Esophagus muscularis mucosa (tissue), 3 donors: ENCODE results near the gene SEC14L1.

Experiments used
- CTCF ChIP-seq, 3 experiments: fragments of 200-600 bp in 2 of 3; fragments of 450-650 bp in 1 of 3; sonication (generic) in 2 of 3; IDR thresholded peaks; one replicate each; pipeline ENCODE4 v1.5.1; 2017 to 2019; ENCODE audit warnings: antibody characterized with exemption in 3 of 3, mild to moderate bottlenecking in 2 of 3, moderate library complexity in 1 of 3
- EP300 ChIP-seq: sonication (generic); formaldehyde crosslinking; IDR thresholded peaks from one replicate; pipeline ENCODE4 v1.6.1; 2017; ENCODE audit warnings: antibody characterized with exemption

GRCh38 chr17:77124192-77124889 lies 16.4 kb upstream of the SEC14L1 start:
- no peak for TF ChIP-seq CTCF (IDR thresholded peaks at IDR 0.05)
- TF ChIP-seq EP300: no peak
